ENCODE results near the gene DES. TPM values are rescaled to one million over a fixed set of nuclear protein-coding genes. Genes with fewer than 3 reads are reported as not detected.

Gene DES
- total RNA-seq, 1 donor from 2014 or later: not detected

- no peak for DNase-seq (ENCODE audit: low read depth in 2 of 2)
Observed at GRCh38 chr2:219472629-219473187, 54.5 kb downstream of the DES start.

- no peak for DNase-seq (ENCODE audit: low read depth in 2 of 2)
Observed at GRCh38 chr2:219473511-219473910, 55.3 kb downstream of the DES start.

DNA sequence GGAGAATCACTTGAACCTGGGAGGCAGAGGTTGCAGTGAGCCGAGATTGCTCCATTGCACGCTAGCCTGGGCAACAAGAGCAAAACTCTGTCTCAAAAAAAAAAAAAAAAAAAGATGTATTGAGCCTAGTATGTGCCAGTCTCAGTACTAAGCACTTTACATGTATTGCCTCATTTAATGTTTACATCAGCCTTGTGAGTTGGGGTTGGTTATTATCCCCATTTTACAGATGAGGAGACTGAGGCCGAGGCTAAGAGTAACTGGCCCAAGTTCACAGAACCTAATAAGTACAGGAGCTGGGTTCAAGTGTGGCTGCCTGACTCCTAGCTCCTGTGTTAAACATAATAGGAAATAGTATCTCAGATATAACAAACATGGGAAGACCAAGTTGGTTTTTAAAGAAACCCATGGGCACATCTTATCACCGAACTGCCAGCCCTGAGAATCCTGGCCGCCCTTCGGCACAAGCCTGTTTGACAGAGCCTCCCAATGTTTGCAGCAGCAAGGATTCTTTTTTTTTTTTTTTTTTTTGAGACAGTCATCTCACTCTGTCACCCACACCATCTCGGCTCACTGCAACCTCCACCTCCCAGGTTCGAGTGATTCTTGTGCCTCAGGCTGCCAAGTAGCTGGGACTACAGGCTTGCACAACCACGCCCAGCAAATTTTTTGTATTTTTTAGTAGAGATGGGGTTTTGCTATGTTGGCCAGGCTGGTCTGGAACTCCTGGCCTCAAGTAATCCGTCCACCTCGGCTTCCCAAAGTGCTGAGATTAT is 56.3 kb downstream of the DES start:
- no peak for DNase-seq (ENCODE audit: low read depth in 2 of 2)

- DNase-seq (ENCODE audit: low read depth in 2 of 2): no peak
Observed at GRCh38 chr2:219475278-219475677, 57.1 kb downstream of the DES start.

- peak; percentile 7 to 56 for DNase-seq (ENCODE audit: low read depth in 2 of 2)
Observed at GRCh38 chr2:219475697-219476651, 57.8 kb downstream of the DES start.

Other genes with a start within 250 kb of the DES start
- gene SLC23A3, start 248.3 kb upstream of the DES start, total RNA-seq: 0.64 and 0.89 TPM in 2 replicates
- gene CNPPD1, start 241.5 kb upstream of the DES start, total RNA-seq: 16.7 and 29.0 TPM in 2 replicates
- 49.0 and 65.2 TPM in 2 replicates for gene RETREG2, start 240.1 kb upstream of the DES start, total RNA-seq
- gene ZFAND2B, start 211.6 kb upstream of the DES start, total RNA-seq: 20.0 and 22.1 TPM in 2 replicates
- 21.4 and 27.3 TPM in 2 replicates for gene ABCB6, start 199.4 kb upstream of the DES start, total RNA-seq
- gene ATG9A, start 188.7 kb upstream of the DES start, total RNA-seq: 34.5 and 60.4 TPM in 2 replicates
- 15.8 and 19.2 TPM in 2 replicates for gene ANKZF1, start 188.6 kb upstream of the DES start, total RNA-seq
- gene GLB1L, start 172.9 kb upstream of the DES start, total RNA-seq: 4.7 and 5.6 TPM in 2 replicates
- 14.5 and 16.3 TPM in 2 replicates for gene STK16, start 172.9 kb upstream of the DES start, total RNA-seq
- not detected in 2 replicates for gene TUBA4B, start 165.1 kb upstream of the DES start, total RNA-seq
- gene TUBA4A, start 164.5 kb upstream of the DES start, total RNA-seq: 12.1 and 14.4 TPM in 2 replicates
- gene DNAJB2, start 139.0 kb upstream of the DES start, total RNA-seq: 15.4 and 30.0 TPM in 2 replicates
- not detected in 2 replicates for gene PTPRN, start 109.0 kb upstream of the DES start, total RNA-seq
- gene RESP18, start 85.6 kb upstream of the DES start, total RNA-seq: not detected in 2 replicates
- 53.1 and 69.5 TPM in 2 replicates for gene DNPEP, start 30.5 kb upstream of the DES start, total RNA-seq
- gene SPEG, start 16.5 kb downstream of the DES start, total RNA-seq: under 0.01 TPM in 1 of 2 replicates, not detected in the other
- gene GMPPA, start 80.5 kb downstream of the DES start, total RNA-seq: 22.2 and 28.7 TPM in 2 replicates
- not detected in 2 replicates for gene ASIC4, start 96.1 kb downstream of the DES start, total RNA-seq
- gene CHPF, start 125.4 kb downstream of the DES start, total RNA-seq: 0.26 and 0.89 TPM in 2 replicates
- gene TMEM198, start 125.7 kb downstream of the DES start, total RNA-seq: not detected in 2 replicates
- 17.2 and 40.8 TPM in 2 replicates for gene OBSL1, start 153.2 kb downstream of the DES start, total RNA-seq
- under 0.01 TPM in 1 of 2 replicates, not detected in the other for gene INHA, start 153.9 kb downstream of the DES start, total RNA-seq
- 9.4 and 11.4 TPM in 2 replicates for gene STK11IP, start 179.5 kb downstream of the DES start, total RNA-seq
- 0.13 and 0.25 TPM in 2 replicates for gene SLC4A3, start 209.3 kb downstream of the DES start, total RNA-seq